Measurements from ENCODE around the gene IGFALS.

GRCh38 chr16:1809281-1809801 lies 15.8 kb upstream of the IGFALS start:
- TF ChIP-seq CTCF (IDR thresholded peaks at IDR 0.05) (no peak), POLR2A (IDR thresholded peaks at IDR 0.05) (no peak), POLR2AphosphoS5 (IDR thresholded peaks at IDR 0.05) (no peak)

Measured in sigmoid colon (tissue), 4 donors.